SK-N-SH (cell line): ENCODE data around the gene MVD. TPM values are rescaled to one million over a fixed set of nuclear protein-coding genes. Genes with fewer than 3 reads are reported as not detected.

Source experiments
- CTCF ChIA-PET: fragments of 300-600, 350-600 bp; formaldehyde crosslinking; extraction: SDS; loops from one replicate; lab custom pipeline; 2021; lab: Yijun Ruan, JAX
- POLR2A ChIA-PET: fragments of 350-600 bp; sonication (Branson Sonifier 250); formaldehyde crosslinking; extraction: SDS; loops from one replicate; lab custom pipeline; 2020; ENCODE audit warnings: antibody characterized with exemption, inconsistent platforms; lab: Yijun Ruan, JAX
- DNase-seq: peaks from one replicate; pipeline ENCODE4 v3.0.0; 2012
- H2AFZ ChIP-seq: fragments of 200-600 bp; sonication (generic); 2 replicates; pipeline ENCODE4 v1.8.1; 2016; ENCODE audit warnings: antibody characterized with exemption, mild to moderate bottlenecking, low read depth
- H3F3A ChIP-seq: fragments of 200-600 bp; sonication (generic); replicated peaks from 2 replicates; pipeline ENCODE3; 2016; ENCODE audit warnings: antibody characterized with exemption, mild to moderate bottlenecking; ENCODE audit not compliant: insufficient read depth
- H3K27ac ChIP-seq, 2 experiments: fragments of 200-500 bp in 1 of 2; fragments of 200-600 bp in 1 of 2; sonication (Bioruptor generic) in 1 of 2; sonication (generic), shearing (Covaris generic) in 1 of 2; 2 replicates each; pipeline versions ENCODE4 v1.5.1 to v1.6.1; 2014 to 2016; ENCODE audit warnings: low read depth in 2 of 2, inconsistent platforms in 1 of 2, low read length in 1 of 2, mild to moderate bottlenecking in 1 of 2, mixed read lengths in 1 of 2
- H3K27me3 ChIP-seq: fragments of 200-600 bp; sonication (generic), shearing (Covaris generic); 2 replicates; pipeline ENCODE4 v1.6.1; 2016; ENCODE audit warnings: mixed run types; ENCODE audit not compliant: insufficient read depth
- H3K36me3 ChIP-seq, 2 experiments: fragments of 200-500 bp in 1 of 2; fragments of 200-600 bp in 1 of 2; sonication (Bioruptor generic) in 1 of 2; sonication (generic) in 1 of 2; replicated peaks in 1 of 2; 2 replicates each; pipeline versions ENCODE3 to v1.5.1; 2014 to 2016; ENCODE audit warnings: low read length in 1 of 2, mild to moderate bottlenecking in 1 of 2; ENCODE audit not compliant: insufficient read depth in 2 of 2, control insufficient read depth in 1 of 2
- H3K4me1 ChIP-seq, 2 experiments: fragments of 200-500 bp in 1 of 2; fragments of 200-600 bp in 1 of 2; sonication (Bioruptor generic) in 1 of 2; sonication (generic), shearing (Covaris generic) in 1 of 2; 2 replicates each; pipeline versions ENCODE4 v1.5.1 to v1.6.1; 2014 to 2016; ENCODE audit warnings: low read depth in 1 of 2, low read length in 1 of 2, mixed run types in 1 of 2; ENCODE audit not compliant: insufficient read depth in 2 of 2, control insufficient read depth in 1 of 2
- H3K4me2 ChIP-seq: fragments of 200-600 bp; sonication (generic), shearing (Covaris generic); 2 replicates; pipeline ENCODE4 v1.6.1; 2017; ENCODE audit warnings: mixed run types
- H3K4me3 ChIP-seq, 2 experiments: fragments of 200-500 bp in 1 of 2; fragments of 200-600 bp in 1 of 2; sonication (Bioruptor generic) in 1 of 2; sonication (generic), shearing (Covaris generic) in 1 of 2; 2 replicates each; pipeline versions ENCODE4 v1.5.1 to v1.8.1; 2014 to 2016; ENCODE audit warnings: low read depth in 2 of 2, inconsistent platforms in 1 of 2, low read length in 1 of 2, mild to moderate bottlenecking in 1 of 2, mixed read lengths in 1 of 2, moderate library complexity in 1 of 2
- H3K79me2 ChIP-seq: fragments of 200-600 bp; sonication (generic); 2 replicates; pipeline ENCODE4 v1.8.1; 2017; ENCODE audit warnings: mild to moderate bottlenecking; ENCODE audit not compliant: insufficient read depth
- H3K9ac ChIP-seq: fragments of 200-600 bp; sonication (generic); 2 replicates; pipeline ENCODE4 v1.6.1; 2017; ENCODE audit warnings: mixed run types
- H3K9me2 ChIP-seq: fragments of 200-600 bp; sonication (generic); 2 replicates; pipeline ENCODE4 v1.6.1; 2017; ENCODE audit warnings: mixed run types
- H3K9me3 ChIP-seq: fragments of 200-600 bp; sonication (generic); 2 replicates; pipeline ENCODE4 v1.6.1; 2017; ENCODE audit warnings: mixed run types, mild to moderate bottlenecking, moderate library complexity
- H4K20me1 ChIP-seq: fragments of 200-600 bp; sonication (generic); 2 replicates; pipeline ENCODE4 v1.6.1; 2017; ENCODE audit warnings: mild to moderate bottlenecking, mixed run types; ENCODE audit not compliant: insufficient read depth
- CTCF ChIP-seq: fragments of 200-600 bp; sonication (generic); IDR thresholded peaks from 2 replicates; pipeline ENCODE4 v1.6.1; 2017; ENCODE audit warnings: antibody characterized with exemption, mild to moderate bottlenecking, moderate library complexity
- EP300 ChIP-seq, 2 experiments: IDR thresholded peaks; 2 replicates each; pipeline versions ENCODE4 v1.4.0 to v1.6.1; 2012; ENCODE audit warnings: borderline replicate concordance in 1 of 2, low read depth in 1 of 2, low read length in 1 of 2
- FOXJ3 ChIP-seq: sonication (generic); formaldehyde crosslinking; IDR thresholded peaks from 2 replicates; pipeline ENCODE4 v1.5.1; 2020; ENCODE audit warnings: mild to moderate bottlenecking, missing genetic modification reagents
- GATA2 ChIP-seq: sonication (generic); formaldehyde crosslinking; IDR thresholded peaks from 2 replicates; pipeline ENCODE4 v1.5.0; 2020; ENCODE audit warnings: mild to moderate bottlenecking, missing genetic modification reagents
- JUND ChIP-seq: IDR thresholded peaks from 2 replicates; pipeline ENCODE4 v1.4.0; 2012
- MEF2A ChIP-seq: IDR thresholded peaks from 2 replicates; pipeline ENCODE4 v1.4.0; 2012; ENCODE audit warnings: low read depth, borderline replicate concordance
- NRF1 ChIP-seq: IDR thresholded peaks from 2 replicates; pipeline ENCODE4 v1.6.1; 2012; ENCODE audit warnings: low read depth, mild to moderate bottlenecking, low read length
- POLR2AphosphoS5 ChIP-seq: IDR thresholded peaks from 2 replicates; pipeline ENCODE4 v1.6.1; 2012; ENCODE audit warnings: low read depth, low read length
- RAD21 ChIP-seq: IDR thresholded peaks from 2 replicates; pipeline ENCODE4 v1.6.1; 2012; ENCODE audit warnings: mild to moderate bottlenecking, low read length
- RXRA ChIP-seq: IDR thresholded peaks from 2 replicates; pipeline ENCODE4 v1.4.0; 2012; ENCODE audit warnings: low read depth, mild to moderate bottlenecking, borderline replicate concordance
- SIN3A ChIP-seq: IDR thresholded peaks from 2 replicates; pipeline ENCODE4 v1.6.1; 2012; ENCODE audit warnings: low read depth, mild to moderate bottlenecking, low read length, moderate library complexity, borderline replicate concordance
- SMC3 ChIP-seq: IDR thresholded peaks from 2 replicates; pipeline ENCODE4 v1.6.1; 2012; ENCODE audit warnings: low read depth, low read length, improper control_type of control experiment
- TCF12 ChIP-seq: IDR thresholded peaks from 2 replicates; pipeline ENCODE4 v1.4.0; 2012
- TEAD4 ChIP-seq: IDR thresholded peaks from 2 replicates; pipeline ENCODE4 v1.4.0; 2012; ENCODE audit warnings: mild to moderate bottlenecking, borderline replicate concordance; ENCODE audit not compliant: insufficient read depth
- USF1 ChIP-seq: IDR thresholded peaks from 2 replicates; pipeline ENCODE4 v1.4.0; 2012; ENCODE audit warnings: low read depth, borderline replicate concordance
- YY1 ChIP-seq: IDR thresholded peaks from 2 replicates; pipeline ENCODE4 v1.4.0; 2012; ENCODE audit warnings: low read depth, mild to moderate bottlenecking
- WGBS: methylation state at CpG from one replicate; pipeline ENCODE4 v1.1.6; 2017; ENCODE audit warnings: low lambda C conversion rate; 5-methylcytosine and 5-hydroxymethylcytosine counted together
- polyA plus RNA-seq, 3 experiments: library from polyadenylated mRNA; depleted of rRNA; stranded (reverse); fragments of >200 nt; gene quantifications; 2 replicates each; pipeline ENCODE4 v1.2.3, GENCODE V29; 2012

The MVD gene
- polyA plus RNA-seq, 1 of the 3 experiments (the other 2 are of a cell fraction), result 15.7 TPM

GRCh38 chr16:88694221-88695087 is 31.6 kb upstream of the MVD start:
- Histone ChIP-seq H4K20me1 (no peaks in the 10 kb centered on the region), H3K4me2 (no peak overlapping the region), H3K27ac (no peak overlapping the region), H3K9me2 (no peaks in the 10 kb centered on the region), H3K9me3 (no peaks in the 10 kb centered on the region), H3K27me3 (no peaks in the 10 kb centered on the region), H3K36me3 (peaks cover 0 to 22% of the 10 kb centered on the region in 2 experiments)
- 80% methylated on average over 23 of the region's 37 CpGs for WGBS
- POLR2A ChIA-PET, result no interaction called here
- TF ChIP-seq POLR2AphosphoS5, result no peak
- TF ChIP-seq SMC3, result no peak
- TF ChIP-seq RAD21, result no peak
- no peak for TF ChIP-seq YY1
- no peak for TF ChIP-seq MEF2A
- no peak for TF ChIP-seq SIN3A
- TF ChIP-seq TCF12, result no peak
- no peak for TF ChIP-seq GATA2 (CRISPR knock-in tag)
- TF ChIP-seq CTCF, result no peak
- no peak for TF ChIP-seq NRF1
- no peak for TF ChIP-seq JUND
- TF ChIP-seq TEAD4, result no peak
- TF ChIP-seq EP300 (IDR thresholded peaks at IDR 0.05; ENCODE audit: borderline replicate concordance in 1 of 2, low read depth in 1 of 2, low read length in 1 of 2), result no peak
- no peak for TF ChIP-seq RXRA
- no peak for TF ChIP-seq USF1
- TF ChIP-seq FOXJ3 (CRISPR knock-in tag), result no peak
- TF ChIP-seq, all 33 proteins: peak for 0
- H3K79me2 ChIP-seq, result no peaks in the 10 kb centered on the region
- H3K9ac ChIP-seq, result no peak overlapping the region
- DNase-seq, result no peak
- H3K4me1 ChIP-seq, result no peaks in the 10 kb centered on the region
- no peak overlapping the region for H2AFZ ChIP-seq
- no peaks in the 10 kb centered on the region for H3F3A ChIP-seq
- CTCF ChIA-PET, result interaction anchor here (1.0 kb wide), 1 partner anchor 23 kb away, joined by 3 read pairs; no protein-coding TSS in a partner anchor
- H3K4me3 ChIP-seq, result no peak overlapping the region
